ENCODE measurements around the gene DPM3. TPM values are rescaled to one million over a fixed set of nuclear protein-coding genes. Genes with fewer than 3 reads are reported as not detected.

The DPM3 gene
- total and polyA plus RNA-seq, 4 experiments from 2014 or later: 51.6 to 119 (median 77.2) TPM

DNA sequence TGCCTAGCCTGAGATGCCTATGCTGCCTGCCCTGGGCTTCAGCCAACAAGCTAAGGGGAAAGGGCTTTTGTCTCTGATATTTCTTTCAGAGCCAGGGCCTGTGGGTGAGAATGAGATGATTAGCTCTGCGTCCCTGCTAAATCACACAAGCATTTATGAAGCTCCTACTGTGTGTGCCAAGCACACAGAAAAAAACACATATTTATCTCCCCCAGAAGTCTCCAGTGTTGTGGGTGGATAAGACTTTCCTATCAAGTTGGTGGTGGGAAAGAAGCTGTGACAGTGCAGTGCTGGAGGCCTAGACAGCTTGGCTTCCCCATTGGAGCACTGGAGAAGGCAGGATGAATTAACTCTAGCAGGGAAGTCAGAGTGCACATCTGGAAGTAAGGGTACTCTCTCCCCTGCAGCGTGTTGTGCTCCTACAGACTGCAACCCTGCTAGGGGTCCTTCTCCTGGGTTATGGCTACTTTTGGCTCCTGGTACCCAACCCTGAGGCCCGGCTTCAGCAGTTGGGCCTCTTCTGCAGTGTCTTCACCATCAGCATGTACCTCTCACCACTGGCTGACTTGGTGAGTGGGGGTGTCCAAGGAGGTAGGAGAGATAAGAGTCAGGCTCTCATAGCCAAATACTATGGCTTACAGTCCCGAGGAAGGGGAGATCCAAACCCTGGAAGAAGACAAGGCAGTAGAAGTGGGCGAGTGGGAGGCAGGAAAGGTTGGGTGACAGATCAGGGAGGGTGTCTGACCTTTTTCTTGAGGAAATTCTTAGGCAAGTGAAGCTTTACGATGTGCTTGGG lies 3.0 kb downstream of the DPM3 start:
- no peak for DNase-seq
- ChIA-PET CTCF (ENCODE audit: partially characterized antibody) (interaction anchor here (0.6 to 4.2 kb wide), 9 partner anchors 30 to 143 kb away, joined by 3 to 27 read pairs (median 3); partner anchors contain the start of gene KRTCAP2), POLR2A (ENCODE audit: partially characterized antibody) (interaction anchor here (0.7 to 4.0 kb wide), 2 partner anchors 37 to 52 kb away, joined by 3 to 35 read pairs; partner anchors contain the start of genes KRTCAP2 and TRIM46)
- H3K27me3 ChIP-seq (ENCODE audit: insufficient read depth, low read length): no peaks in the 10 kb centered on the region
- Mint-ChIP-seq H3K27ac (peak overlapping the region; percentile 97 to 100 (median 99)), H3K4me1 (peaks cover 25 to 61% (median 46%) of the 10 kb centered on the region in 4 donors), H3K4me3 (peak overlapping the region; percentile 94 to 99 (median 98)), H3K27me3 (no peaks in the 10 kb centered on the region), H3K9me3 (no peaks in the 10 kb centered on the region), H3K36me3 (peaks cover 0 to 15% of the 10 kb centered on the region in 2 donors)
- H3K36me3 ChIP-seq (ENCODE audit: insufficient read depth, low read length): no peaks in the 10 kb centered on the region
- intact Hi-C loops (cut with micrococcal nuclease): loop anchor here (5.0 kb wide), 1 partner anchor 50 kb away; no protein-coding TSS in a partner anchor
- peaks cover 37% of the 10 kb centered on the region for H3K4me1 ChIP-seq (ENCODE audit: insufficient read depth, low read length)
- H3K9me3 ChIP-seq (ENCODE audit: control insufficient read depth in 1 of 2, low read length in 2 of 2): no peaks in the 10 kb centered on the region
- peak overlapping the region; percentile 97 for H3K27ac ChIP-seq (ENCODE audit: low read depth, low read length)
- H3K4me3 ChIP-seq (ENCODE audit: low read length in 2 of 2): peak overlapping the region in 1 of 2 donors; percentile 93

DNA sequence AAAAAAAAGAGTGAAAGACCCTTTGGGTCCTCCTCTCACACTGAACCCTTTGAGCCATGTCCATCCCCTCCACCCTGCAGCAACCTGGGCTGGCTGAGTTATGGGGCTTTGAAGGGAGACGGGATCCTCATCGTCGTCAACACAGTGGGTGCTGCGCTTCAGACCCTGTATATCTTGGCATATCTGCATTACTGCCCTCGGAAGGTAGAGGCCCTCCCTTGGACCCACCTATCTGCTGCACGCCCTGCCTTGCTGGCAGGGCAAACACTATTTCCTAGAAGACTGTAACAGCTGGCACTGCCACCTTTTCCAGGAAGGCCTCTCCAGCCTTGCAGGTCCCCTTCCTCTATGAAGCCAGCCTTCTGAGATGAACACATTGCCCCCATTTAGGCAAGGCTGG lies 3.6 kb downstream of the DPM3 start:
- H3K27me3 ChIP-seq (ENCODE audit: insufficient read depth, low read length): no peaks in the 10 kb centered on the region
- POLR2A ChIA-PET (ENCODE audit: partially characterized antibody): interaction anchor here (0.6 to 4.0 kb wide), 4 partner anchors 37 to 840 kb away, joined by 3 to 35 read pairs (median 5); partner anchors contain the start of genes KRTCAP2 and TRIM46
- Mint-ChIP-seq H3K4me1 (peaks cover 25 to 62% (median 46%) of the 10 kb centered on the region in 4 donors), H3K4me3 (peak overlapping the region; percentile 94 to 99 (median 98)), H3K9me3 (no peaks in the 10 kb centered on the region), H3K27me3 (no peaks in the 10 kb centered on the region), H3K36me3 (peaks cover 0 to 15% of the 10 kb centered on the region in 2 donors), H3K27ac (peak overlapping the region; percentile 97 to 100 (median 99))
- CTCF ChIA-PET (ENCODE audit: partially characterized antibody): interaction anchor here (0.9 to 4.2 kb wide), 7 partner anchors 31 to 57 kb away, joined by 3 to 27 read pairs (median 3); partner anchors contain the start of gene KRTCAP2
- H3K4me3 ChIP-seq (ENCODE audit: low read length in 2 of 2): peak overlapping the region in 1 of 2 donors; percentile 93
- peaks cover 37% of the 10 kb centered on the region for H3K4me1 ChIP-seq (ENCODE audit: insufficient read depth, low read length)
- no peak for DNase-seq
- intact Hi-C loops (cut with micrococcal nuclease): loop anchor here (5.0 kb wide), 1 partner anchor 49 kb away; no protein-coding TSS in a partner anchor
- no peaks in the 10 kb centered on the region for H3K36me3 ChIP-seq (ENCODE audit: insufficient read depth, low read length)
- H3K27ac ChIP-seq (ENCODE audit: low read depth, low read length): peak overlapping the region; percentile 97
- H3K9me3 ChIP-seq (ENCODE audit: control insufficient read depth in 1 of 2, low read length in 2 of 2): no peaks in the 10 kb centered on the region

DNA sequence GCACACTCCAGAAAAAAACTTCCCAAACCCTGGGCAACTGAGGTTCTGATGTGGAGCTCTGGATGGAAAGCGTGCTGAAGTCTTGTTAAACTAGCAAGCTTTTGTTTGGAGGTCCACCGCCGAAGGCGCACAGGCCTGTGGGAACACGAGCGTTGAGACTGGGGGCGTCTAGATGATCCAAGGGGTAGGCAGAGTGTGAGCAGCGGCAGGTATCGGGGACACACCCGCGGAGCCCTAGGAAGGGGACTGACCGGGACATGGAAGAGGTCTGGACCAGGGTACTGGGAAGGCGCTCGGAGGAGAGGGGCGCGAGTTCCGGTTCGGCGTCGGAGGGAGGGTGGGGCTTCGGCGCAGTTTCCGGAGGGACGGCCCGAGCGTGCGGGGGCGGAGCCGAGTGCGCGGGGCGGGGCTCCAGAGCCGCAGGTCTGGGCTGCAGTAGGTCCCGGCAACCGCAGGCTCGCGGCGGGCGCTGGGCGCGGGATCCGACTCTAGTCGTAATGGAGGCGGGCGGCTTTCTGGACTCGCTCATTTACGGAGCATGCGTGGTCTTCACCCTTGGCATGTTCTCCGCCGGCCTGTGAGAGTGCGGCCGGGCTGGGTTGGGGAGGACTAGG lies 4.8 kb downstream of the DPM3 start, which contains the start of gene SLC50A1:
Gene SLC50A1, plus strand, starts transcription at position 438 of the 614 bp plus-strand sequence. Its CDS starts 60 bp downstream, at position 498.
- peaks cover 0 to 15% of the 10 kb centered on the region in 2 donors for H3K36me3 Mint-ChIP-seq
- H3K27me3 Mint-ChIP-seq: no peaks in the 10 kb centered on the region
- peaks cover 23 to 71% (median 46%) of the 10 kb centered on the region in 4 donors for H3K4me1 Mint-ChIP-seq
- Histone ChIP-seq H3K4me3 (ENCODE audit: low read length in 2 of 2) (peak within 1 kb of the TSS; percentile 78 to 93), H3K9me3 (ENCODE audit: control insufficient read depth in 1 of 2, low read length in 2 of 2) (no peaks in the 10 kb centered on the region), H3K27ac (ENCODE audit: low read depth, low read length) (peak within 1 kb of the TSS; percentile 97), H3K36me3 (ENCODE audit: insufficient read depth, low read length) (no peaks in the 10 kb centered on the region), H3K4me1 (ENCODE audit: insufficient read depth, low read length) (peaks cover 35% of the 10 kb centered on the region), H3K27me3 (ENCODE audit: insufficient read depth, low read length) (no peaks in the 10 kb centered on the region)
- DNase-seq: peak; percentile 90 to 94 (median 91)
- ChIA-PET POLR2A (ENCODE audit: partially characterized antibody) (interaction anchor here (0.6 to 4.0 kb wide), 11 partner anchors 12 to 122 kb away, joined by 3 to 35 read pairs (median 5); partner anchors contain the start of genes ADAM15, KRTCAP2, MTX1 and TRIM46), CTCF (ENCODE audit: partially characterized antibody) (interaction anchor here (1.0 to 4.2 kb wide), 5 partner anchors 32 to 50 kb away, joined by 3 to 27 read pairs (median 9); partner anchors contain the start of gene KRTCAP2)
- no peaks in the 10 kb centered on the region for H3K9me3 Mint-ChIP-seq
- intact Hi-C loops (cut with micrococcal nuclease): loop anchor here (1.0 to 5.0 kb wide), 2 partner anchors 38 to 48 kb away; partner anchors contain the start of genes KRTCAP2 and TRIM46
- H3K27ac Mint-ChIP-seq: peak within 1 kb of the TSS; percentile 97 to 100 (median 99)
- H3K4me3 Mint-ChIP-seq: peak within 1 kb of the TSS; percentile 94 to 99 (median 98)

DNA sequence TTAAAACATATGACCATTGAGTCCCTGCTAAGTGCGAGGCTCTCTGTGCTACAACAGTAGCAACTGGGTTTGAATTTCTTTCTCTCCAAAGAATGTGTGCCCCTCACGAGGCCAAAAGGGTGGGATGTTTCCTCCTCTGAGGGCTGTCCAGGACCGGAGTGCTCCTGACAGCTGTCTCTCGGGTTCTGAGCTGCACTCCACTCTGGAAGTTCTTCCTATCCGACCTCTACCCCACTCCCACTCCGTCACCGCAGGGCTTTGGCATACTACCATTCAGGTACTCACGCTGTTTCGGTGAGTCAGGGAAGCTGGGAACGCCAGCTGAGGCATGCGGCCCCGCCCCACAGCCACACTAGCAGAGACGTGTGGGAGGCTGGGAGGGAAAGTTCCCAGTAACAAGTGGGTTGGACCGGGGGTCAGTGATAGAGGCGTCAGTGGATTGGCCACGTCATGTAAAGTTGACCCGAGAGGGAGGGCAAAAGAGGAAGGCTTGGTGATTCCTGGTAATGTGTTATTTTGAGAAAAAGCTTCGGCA lies 5.4 kb downstream of the DPM3 start:
- DNase-seq: peak in 1 of 5 donors; percentile 71
- Mint-ChIP-seq H3K36me3 (peaks cover 0 to 13% of the 10 kb centered on the region in 2 donors), H3K27ac (peak overlapping the region; percentile 97 to 100 (median 99)), H3K9me3 (no peaks in the 10 kb centered on the region), H3K4me3 (peak overlapping the region; percentile 94 to 99 (median 98)), H3K4me1 (peaks cover 21 to 66% (median 43%) of the 10 kb centered on the region in 4 donors), H3K27me3 (no peaks in the 10 kb centered on the region)
- Histone ChIP-seq H3K27me3 (ENCODE audit: insufficient read depth, low read length) (no peaks in the 10 kb centered on the region), H3K27ac (ENCODE audit: low read depth, low read length) (peak overlapping the region; percentile 97), H3K4me1 (ENCODE audit: insufficient read depth, low read length) (peaks cover 31% of the 10 kb centered on the region), H3K4me3 (ENCODE audit: low read length in 2 of 2) (peak overlapping the region; percentile 62 to 93), H3K9me3 (ENCODE audit: control insufficient read depth in 1 of 2, low read length in 2 of 2) (no peaks in the 10 kb centered on the region), H3K36me3 (ENCODE audit: insufficient read depth, low read length) (no peaks in the 10 kb centered on the region)
- ChIA-PET CTCF (ENCODE audit: partially characterized antibody) (interaction anchor here (0.6 to 4.2 kb wide), 6 partner anchors 9 to 50 kb away, joined by 3 to 27 read pairs (median 6); partner anchors contain the start of gene KRTCAP2), POLR2A (ENCODE audit: partially characterized antibody) (interaction anchor here (0.5 to 4.0 kb wide), 11 partner anchors 9 to 1352 kb away, joined by 3 to 35 read pairs (median 4); partner anchors contain the start of genes ADAM15, KRTCAP2, MTX1 and TRIM46)
- intact Hi-C loops (cut with micrococcal nuclease): loop anchor here (1.0 to 5.0 kb wide), 2 partner anchors 38 to 48 kb away; partner anchors contain the start of genes KRTCAP2 and TRIM46

DNA sequence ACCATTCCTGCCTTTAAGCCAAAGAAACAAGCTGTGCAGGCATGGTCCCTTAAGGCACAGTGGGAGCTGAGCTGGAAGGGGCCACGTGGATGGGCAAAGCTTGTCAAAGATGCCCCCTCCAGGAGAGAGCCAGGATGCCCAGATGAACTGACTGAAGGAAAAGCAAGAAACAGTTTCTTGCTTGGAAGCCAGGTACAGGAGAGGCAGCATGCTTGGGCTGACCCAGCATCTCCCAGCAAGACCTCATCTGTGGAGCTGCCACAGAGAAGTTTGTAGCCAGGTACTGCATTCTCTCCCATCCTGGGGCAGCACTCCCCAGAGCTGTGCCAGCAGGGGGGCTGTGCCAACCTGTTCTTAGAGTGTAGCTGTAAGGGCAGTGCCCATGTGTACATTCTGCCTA lies 6.0 kb downstream of the DPM3 start:
- Mint-ChIP-seq H3K27ac (peak overlapping the region; percentile 97 to 100 (median 99)), H3K9me3 (no peaks in the 10 kb centered on the region), H3K27me3 (peaks cover 0 to 2% of the 10 kb centered on the region in 2 donors), H3K4me3 (peak overlapping the region; percentile 94 to 99 (median 98)), H3K36me3 (peaks cover 0 to 13% of the 10 kb centered on the region in 2 donors), H3K4me1 (peaks cover 21 to 67% (median 42%) of the 10 kb centered on the region in 4 donors)
- Histone ChIP-seq H3K27ac (ENCODE audit: low read depth, low read length) (no peak overlapping the region), H3K9me3 (ENCODE audit: control insufficient read depth in 1 of 2, low read length in 2 of 2) (no peaks in the 10 kb centered on the region), H3K4me3 (ENCODE audit: low read length in 2 of 2) (no peak overlapping the region), H3K4me1 (ENCODE audit: insufficient read depth, low read length) (peaks cover 29% of the 10 kb centered on the region), H3K27me3 (ENCODE audit: insufficient read depth, low read length) (peaks cover 3% of the 10 kb centered on the region), H3K36me3 (ENCODE audit: insufficient read depth, low read length) (no peaks in the 10 kb centered on the region)
- POLR2A ChIA-PET (ENCODE audit: partially characterized antibody): interaction anchor here (0.5 to 4.0 kb wide), 8 partner anchors 8 to 1351 kb away, joined by 3 to 35 read pairs (median 4); partner anchors contain the start of genes ADAM15, KRTCAP2, MTX1 and TRIM46
- intact Hi-C loops (cut with micrococcal nuclease): no loop called here
- no peak for DNase-seq
- CTCF ChIA-PET (ENCODE audit: partially characterized antibody): interaction anchor here (0.6 to 4.2 kb wide), 5 partner anchors 9 to 49 kb away, joined by 3 to 27 read pairs (median 6); partner anchors contain the start of gene KRTCAP2

DNA sequence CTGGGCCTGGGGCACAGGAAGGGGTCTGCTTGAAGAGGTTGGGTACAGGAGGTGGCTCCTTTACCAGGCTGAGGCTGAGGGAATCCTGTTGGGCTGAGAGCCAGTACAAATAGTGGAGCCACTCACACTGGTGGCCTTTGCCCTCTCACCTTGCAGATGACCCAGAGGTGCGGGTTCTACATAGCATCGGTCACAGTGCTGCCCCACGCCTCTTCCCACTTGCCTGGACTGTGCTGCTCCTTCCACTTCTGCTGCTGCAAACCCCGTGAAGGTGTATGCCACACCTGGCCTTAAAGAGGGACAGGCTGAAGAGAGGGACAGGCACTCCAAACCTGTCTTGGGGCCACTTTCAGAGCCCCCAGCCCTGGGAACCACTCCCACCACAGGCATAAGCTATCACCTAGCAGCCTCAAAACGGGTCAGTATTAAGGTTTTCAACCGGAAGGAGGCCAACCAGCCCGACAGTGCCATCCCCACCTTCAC lies 6.5 kb downstream of the DPM3 start:
- H3K4me1 ChIP-seq (ENCODE audit: insufficient read depth, low read length): peaks cover 33% of the 10 kb centered on the region
- H3K9me3 Mint-ChIP-seq: no peaks in the 10 kb centered on the region
- ChIA-PET POLR2A (ENCODE audit: partially characterized antibody) (interaction anchor here (1.0 to 4.0 kb wide), 5 partner anchors 8 to 110 kb away, joined by 3 to 35 read pairs (median 4); partner anchors contain the start of genes KRTCAP2 and TRIM46), CTCF (ENCODE audit: partially characterized antibody) (interaction anchor here (0.6 to 4.2 kb wide), 5 partner anchors 8 to 48 kb away, joined by 3 to 27 read pairs (median 6); partner anchors contain the start of gene KRTCAP2)
- no peak overlapping the region for H3K27ac ChIP-seq (ENCODE audit: low read depth, low read length)
- H3K9me3 ChIP-seq (ENCODE audit: control insufficient read depth in 1 of 2, low read length in 2 of 2): no peaks in the 10 kb centered on the region
- no peak overlapping the region for H3K4me3 ChIP-seq (ENCODE audit: low read length in 2 of 2)
- intact Hi-C loops (cut with micrococcal nuclease): no loop called here
- peaks cover 0 to 13% of the 10 kb centered on the region in 2 donors for H3K36me3 Mint-ChIP-seq
- peaks cover 8% of the 10 kb centered on the region for H3K27me3 ChIP-seq (ENCODE audit: insufficient read depth, low read length)
- DNase-seq: no peak
- peak overlapping the region in 3 of 8 donors; percentile 34 to 99 (median 98) for H3K4me3 Mint-ChIP-seq
- peaks cover 25 to 69% (median 43%) of the 10 kb centered on the region in 4 donors for H3K4me1 Mint-ChIP-seq
- H3K27ac Mint-ChIP-seq: peak overlapping the region in 4 of 7 donors; percentile 6 to 100 (median 64)
- H3K27me3 Mint-ChIP-seq: peaks cover 2% of the 10 kb centered on the region in 2 donors
- no peaks in the 10 kb centered on the region for H3K36me3 ChIP-seq (ENCODE audit: insufficient read depth, low read length)
